ENCODE measurements around the gene ATP8A2. TPM values are rescaled to one million over a fixed set of nuclear protein-coding genes. Genes with fewer than 3 reads are reported as not detected.

Gene ATP8A2
- total RNA-seq, 1 donor from 2014 or later = 4.2 TPM

GRCh38 chr13:25860265-25860664 is 488.5 kb downstream of the ATP8A2 start:
- Histone ChIP-seq H3K9me3 (ENCODE audit: low read depth) (no peaks in the 10 kb centered on the region), H3F3A (ENCODE audit: low read depth) (no peaks in the 10 kb centered on the region), H3K4me1 (peaks cover 7% of the 10 kb centered on the region), H3K4me2 (no peak overlapping the region), H3K79me2 (ENCODE audit: low read depth) (no peaks in the 10 kb centered on the region), H2AFZ (replicated peaks) (no peak overlapping the region), H3K27ac (no peak overlapping the region), H3K4me3 (no peak overlapping the region), H3K27me3 (no peaks in the 10 kb centered on the region), H3K9ac (no peak overlapping the region), H3K36me3 (no peaks in the 10 kb centered on the region), H4K20me1 (ENCODE audit: low read depth) (no peaks in the 10 kb centered on the region)
- Mint-ChIP-seq H3K27ac (no peak overlapping the region), H3K27me3 (ENCODE audit: insufficient read depth, low read depth) (peaks cover 4% of the 10 kb centered on the region), H3K9me3 (no peaks in the 10 kb centered on the region), H3K36me3 (no peaks in the 10 kb centered on the region), H3K4me1 (peaks cover 7% of the 10 kb centered on the region), H3K4me3 (no peak overlapping the region)
- DNase-seq (ENCODE audit: low spot score) = no peak
- no peak for TF ChIP-seq EZH2phosphoT487 (IDR thresholded peaks at IDR 0.05)
- TF ChIP-seq EZH2 (IDR thresholded peaks at IDR 0.05) = no peak
- no peak for TF ChIP-seq CTCF (IDR thresholded peaks at IDR 0.05)

- Mint-ChIP-seq H3K4me1 (peaks cover 7% of the 10 kb centered on the region), H3K36me3 (no peaks in the 10 kb centered on the region), H3K4me3 (no peak overlapping the region), H3K27ac (no peak overlapping the region), H3K27me3 (ENCODE audit: insufficient read depth, low read depth) (peaks cover 4% of the 10 kb centered on the region), H3K9me3 (no peaks in the 10 kb centered on the region)
- Histone ChIP-seq H4K20me1 (ENCODE audit: low read depth) (no peaks in the 10 kb centered on the region), H3K27ac (no peak overlapping the region), H3K27me3 (no peaks in the 10 kb centered on the region), H3K9me3 (ENCODE audit: low read depth) (no peaks in the 10 kb centered on the region), H3K4me2 (no peak overlapping the region), H3K4me1 (peaks cover 7% of the 10 kb centered on the region), H3K36me3 (no peaks in the 10 kb centered on the region), H2AFZ (replicated peaks) (no peak overlapping the region), H3K9ac (no peak overlapping the region), H3K79me2 (ENCODE audit: low read depth) (no peaks in the 10 kb centered on the region), H3F3A (ENCODE audit: low read depth) (no peaks in the 10 kb centered on the region), H3K4me3 (no peak overlapping the region)
- no peak for TF ChIP-seq CTCF (IDR thresholded peaks at IDR 0.05)
- DNase-seq (ENCODE audit: low spot score) = no peak
Observed at GRCh38 chr13:25860862-25861261, 489.1 kb downstream of the ATP8A2 start.

GRCh38 chr13:25862156-25862555 is 490.4 kb downstream of the ATP8A2 start:
- DNase-seq (ENCODE audit: low spot score) = no peak
- no peaks in the 10 kb centered on the region for H4K20me1 ChIP-seq (ENCODE audit: low read depth)
- no peaks in the 10 kb centered on the region for H3K9me3 ChIP-seq (ENCODE audit: low read depth)
- no peaks in the 10 kb centered on the region for H3K27me3 ChIP-seq
- Mint-ChIP-seq H3K27me3 (ENCODE audit: insufficient read depth, low read depth) (peaks cover 4% of the 10 kb centered on the region), H3K4me3 (no peak overlapping the region), H3K27ac (no peak overlapping the region), H3K4me1 (peaks cover 10% of the 10 kb centered on the region), H3K36me3 (no peaks in the 10 kb centered on the region), H3K9me3 (no peaks in the 10 kb centered on the region)
- no peak overlapping the region for H3K27ac ChIP-seq
- H3K79me2 ChIP-seq (ENCODE audit: low read depth) = no peaks in the 10 kb centered on the region
- H2AFZ ChIP-seq (replicated peaks) = no peak overlapping the region
- H3K9ac ChIP-seq = no peak overlapping the region
- no peaks in the 10 kb centered on the region for H3K36me3 ChIP-seq
- H3K4me1 ChIP-seq = peaks cover 8% of the 10 kb centered on the region
- H3F3A ChIP-seq (ENCODE audit: low read depth) = no peaks in the 10 kb centered on the region
- no peak overlapping the region for H3K4me3 ChIP-seq
- no peak overlapping the region for H3K4me2 ChIP-seq
- no peak for TF ChIP-seq EZH2phosphoT487 (IDR thresholded peaks at IDR 0.05)

- H3K4me1 ChIP-seq = peaks cover 13% of the 10 kb centered on the region
- no peak overlapping the region for H3K4me2 ChIP-seq
- H3K27me3 Mint-ChIP-seq (ENCODE audit: insufficient read depth, low read depth) = peaks cover 3% of the 10 kb centered on the region
- H3F3A ChIP-seq (ENCODE audit: low read depth) = peaks cover 2% of the 10 kb centered on the region
- H3K36me3 Mint-ChIP-seq = peaks cover 2% of the 10 kb centered on the region
- no peak overlapping the region for H3K4me3 Mint-ChIP-seq
- no peaks in the 10 kb centered on the region for H3K9me3 Mint-ChIP-seq
- no peaks in the 10 kb centered on the region for H3K27me3 ChIP-seq
- no peaks in the 10 kb centered on the region for H3K79me2 ChIP-seq (ENCODE audit: low read depth)
- no peak overlapping the region for H3K9ac ChIP-seq
- H3K4me1 Mint-ChIP-seq = peaks cover 16% of the 10 kb centered on the region
- TF ChIP-seq EZH2 (IDR thresholded peaks at IDR 0.05) = no peak
- no peak for TF ChIP-seq EZH2phosphoT487 (IDR thresholded peaks at IDR 0.05)
- no peak for TF ChIP-seq CTCF (IDR thresholded peaks at IDR 0.05)
- H3K4me3 ChIP-seq = no peak overlapping the region
- H3K27ac ChIP-seq = no peak overlapping the region
- no peak for DNase-seq (ENCODE audit: low spot score)
- H4K20me1 ChIP-seq (ENCODE audit: low read depth) = no peaks in the 10 kb centered on the region
- H3K9me3 ChIP-seq (ENCODE audit: low read depth) = no peaks in the 10 kb centered on the region
- no peak overlapping the region for H3K27ac Mint-ChIP-seq
- H3K36me3 ChIP-seq = no peaks in the 10 kb centered on the region
- H2AFZ ChIP-seq (replicated peaks) = no peak overlapping the region
Observed at GRCh38 chr13:25864116-25864515, 492.3 kb downstream of the ATP8A2 start.

Data from neural progenitor cell (in vitro differentiated cells).